ENCODE results near the gene PNMA1. TPM values are rescaled to one million over a fixed set of nuclear protein-coding genes. Genes with fewer than 3 reads are reported as not detected.

PNMA1 gene
- total RNA-seq, 1 experiment from 2014 or later, result 24.6 TPM

DNA sequence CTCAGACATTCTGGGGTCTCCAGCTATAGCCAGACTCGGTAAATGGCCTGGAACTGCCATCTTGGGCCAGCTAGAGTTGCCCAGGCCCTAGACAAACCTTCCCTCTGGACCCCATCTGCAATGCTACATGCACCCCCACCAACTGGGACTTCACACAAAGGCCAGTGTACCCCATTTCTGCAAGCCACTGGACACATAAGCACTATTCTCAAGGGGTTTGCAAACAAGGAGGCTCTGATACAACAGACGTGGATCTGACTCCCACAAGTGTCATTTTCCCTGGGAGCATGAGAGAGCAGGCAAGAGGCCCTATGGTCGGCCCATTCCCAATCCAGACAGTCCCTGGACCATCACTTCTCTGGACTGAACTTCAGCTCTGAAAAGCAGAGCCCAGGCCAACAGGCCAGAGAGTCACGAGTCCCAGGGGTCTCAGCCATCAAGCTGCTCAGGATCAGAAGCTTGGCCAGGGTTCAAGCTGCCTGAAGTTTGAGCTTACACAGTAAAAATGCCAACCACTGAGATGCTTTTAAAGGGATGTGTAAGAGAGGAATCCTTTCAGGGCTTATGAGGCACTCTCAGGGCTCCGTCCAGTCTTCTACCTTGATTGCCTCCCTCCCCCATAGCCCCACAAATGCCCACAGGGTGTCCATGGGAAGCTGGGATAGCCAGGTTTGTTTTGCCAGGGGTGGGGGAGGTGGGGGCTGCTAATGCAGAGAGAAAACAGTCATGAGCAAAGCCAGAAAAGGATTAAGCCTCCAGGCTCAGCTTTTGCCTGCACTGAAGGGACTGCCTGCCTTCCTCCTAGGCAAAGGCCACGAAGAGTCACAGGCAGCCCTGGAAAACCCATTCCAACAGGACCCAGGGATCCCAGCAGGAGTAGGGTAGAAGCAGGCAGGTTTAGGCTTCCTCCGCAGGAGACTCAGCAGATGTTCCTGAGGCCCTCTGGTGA is 31.7 kb upstream of the PNMA1 start:
- TF ChIP-seq SIN3A (IDR thresholded peaks at IDR 0.05; ENCODE audit: low read depth) (no peak), EZH2phosphoT487 (IDR thresholded peaks at IDR 0.05; ENCODE audit: borderline replicate concordance) (no peak), EZH2 (IDR thresholded peaks at IDR 0.05) (no peak), YY1 (IDR thresholded peaks at IDR 0.05; ENCODE audit: extremely low read depth, insufficient replicate concordance, low read depth, low read length) (no peak)
- TF ChIP-seq, protein P1, sequence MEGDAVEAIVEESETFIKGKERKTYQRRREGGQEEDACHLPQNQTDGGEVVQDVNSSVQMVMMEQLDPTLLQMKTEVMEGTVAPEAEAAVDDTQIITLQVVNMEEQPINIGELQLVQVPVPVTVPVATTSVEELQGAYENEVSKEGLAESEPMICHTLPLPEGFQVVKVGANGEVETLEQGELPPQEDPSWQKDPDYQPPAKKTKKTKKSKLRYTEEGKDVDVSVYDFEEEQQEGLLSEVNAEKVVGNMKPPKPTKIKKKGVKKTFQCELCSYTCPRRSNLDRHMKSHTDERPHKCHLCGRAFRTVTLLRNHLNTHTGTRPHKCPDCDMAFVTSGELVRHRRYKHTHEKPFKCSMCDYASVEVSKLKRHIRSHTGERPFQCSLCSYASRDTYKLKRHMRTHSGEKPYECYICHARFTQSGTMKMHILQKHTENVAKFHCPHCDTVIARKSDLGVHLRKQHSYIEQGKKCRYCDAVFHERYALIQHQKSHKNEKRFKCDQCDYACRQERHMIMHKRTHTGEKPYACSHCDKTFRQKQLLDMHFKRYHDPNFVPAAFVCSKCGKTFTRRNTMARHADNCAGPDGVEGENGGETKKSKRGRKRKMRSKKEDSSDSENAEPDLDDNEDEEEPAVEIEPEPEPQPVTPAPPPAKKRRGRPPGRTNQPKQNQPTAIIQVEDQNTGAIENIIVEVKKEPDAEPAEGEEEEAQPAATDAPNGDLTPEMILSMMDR (IDR thresholded peaks at IDR 0.05 in 2 of 3, conservative IDR thresholded peaks at IDR 0.05 in 1 of 3; ENCODE audit: borderline replicate concordance in 1 of 3, insufficient read depth in 1 of 3, low read depth in 2 of 3, low read length in 2 of 3), result no peak
- TF ChIP-seq, protein P2, sequence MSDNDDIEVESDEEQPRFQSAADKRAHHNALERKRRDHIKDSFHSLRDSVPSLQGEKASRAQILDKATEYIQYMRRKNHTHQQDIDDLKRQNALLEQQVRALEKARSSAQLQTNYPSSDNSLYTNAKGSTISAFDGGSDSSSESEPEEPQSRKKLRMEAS (IDR thresholded peaks at IDR 0.05), result no peak

More for the DNA sequence above, 31.7 kb upstream of the PNMA1 start:
- no TSS peak for BruUV-seq (replicated peaks)
- Histone ChIP-seq H3K9me3 (ENCODE audit: control insufficient read depth in 1 of 2, insufficient read depth in 1 of 2, low read depth in 1 of 2, low read length in 2 of 2) (no peaks in the 10 kb centered on the region), H4K20me1 (ENCODE audit: insufficient read depth) (peaks cover 3% of the 10 kb centered on the region; the same call in 1 of the 2 replicates), H3K36me3 (ENCODE audit: control insufficient read depth in 1 of 2, insufficient read depth in 2 of 2, low read length in 2 of 2) (no peaks in the 10 kb centered on the region), H3K9me2 (ENCODE audit: insufficient read depth) (no peaks in the 10 kb centered on the region), H3K4me1 (ENCODE audit: control insufficient read depth in 1 of 2, insufficient read depth in 2 of 2, low read length in 2 of 2) (peaks cover 54 to 72% of the 10 kb centered on the region in 2 experiments), H3K9ac (ENCODE audit: low read length) (peak overlapping the region; percentile 42), H3K27me3 (ENCODE audit: insufficient read depth, low read length) (no peaks in the 10 kb centered on the region), H3K79me2 (ENCODE audit: insufficient read depth, low read length) (peaks cover 95% of the 10 kb centered on the region), H2AFZ (ENCODE audit: low read depth, low read length, poor library complexity, severe bottlenecking) (no peak overlapping the region), H3K4me3 (replicated peaks in 1 of 2; ENCODE audit: low read depth in 1 of 2, low read length in 2 of 2) (peak overlapping the region in 1 of 2 experiments; percentile 6; a peak in 1 of 4 replicates), H3K4me2 (ENCODE audit: low read length) (peak overlapping the region; percentile 89), H3K27ac (ENCODE audit: low read depth, low read length) (peak overlapping the region; percentile 46)
- intact Hi-C loops (cut with micrococcal nuclease), result no loop called here
- ChIA-PET POLR2A (interaction anchor here (1.0 to 2.1 kb wide), 2 partner anchors 12 to 21 kb away, joined by 3 to 6 read pairs; no protein-coding TSS in a partner anchor), RAD21 (ENCODE audit: low non-redundant PET in 1 of 2, low total read pairs in 2 of 2, uncharacterized antibody in 2 of 2, unreplicated experiment in 2 of 2) (interaction anchor here in 1 of 2 experiments (1.4 to 2.3 kb wide), 2 partner anchors 9 to 13 kb away, joined by 3 to 6 read pairs; no protein-coding TSS in a partner anchor), CTCF (interaction anchor here (1.3 to 4.2 kb wide), 3 partner anchors 13 to 80 kb away, joined by 4 to 27 read pairs (median 8); a partner anchor contains a TSS)
- ATAC-seq (no peak), DNase-seq (ENCODE audit: low read depth, low spot score) (no peak)

All from HCT116 (cell line).